Measurements from ENCODE around the gene CPNE2. TPM values are rescaled to one million over a fixed set of nuclear protein-coding genes. Genes with fewer than 3 reads are reported as not detected.
A peak's percentile ranks its signal among the peaks of the same experiment; 100 is the strongest.
"Not testable (repeated sequence)": the region's sequence is repeated elsewhere in the genome, so short reads cannot be mapped to it uniquely, and the experiment has no call there.

Gene CPNE2
- polyA plus RNA-seq, 5 donors: 57.6 to 78.2 (median 70.1) TPM

DNA sequence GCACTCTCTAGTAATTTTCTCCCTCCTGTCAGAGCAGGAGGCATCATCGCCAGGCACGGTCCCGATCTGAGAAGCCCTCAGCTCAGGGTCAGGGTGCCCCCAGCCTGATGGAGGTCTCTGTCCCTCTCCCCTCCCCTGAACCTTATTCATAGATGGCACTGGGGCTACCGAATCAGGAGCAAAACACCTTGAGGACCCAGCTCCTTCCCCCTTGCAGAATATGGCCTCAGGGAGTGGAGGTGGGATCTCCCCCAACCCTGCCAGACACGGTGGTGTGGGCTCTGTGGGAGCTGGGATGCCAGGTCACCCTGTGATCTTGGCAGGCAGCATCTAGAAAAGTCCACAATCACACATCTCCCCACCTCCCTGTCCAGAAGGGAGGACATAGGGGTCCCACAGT is 2.5 kb downstream of the CPNE2 start:
- no peak for DNase-seq

- DNase-seq: no peak
These were observed 3.8 kb downstream of the CPNE2 start for GRCh38 chr16:57096192-57096591.

GRCh38 chr16:57096793-57097192 is 4.4 kb downstream of the CPNE2 start:
- DNase-seq: no peak

GRCh38 chr16:57098188-57098841 is 5.9 kb downstream of the CPNE2 start:
- no peak for DNase-seq

DNA sequence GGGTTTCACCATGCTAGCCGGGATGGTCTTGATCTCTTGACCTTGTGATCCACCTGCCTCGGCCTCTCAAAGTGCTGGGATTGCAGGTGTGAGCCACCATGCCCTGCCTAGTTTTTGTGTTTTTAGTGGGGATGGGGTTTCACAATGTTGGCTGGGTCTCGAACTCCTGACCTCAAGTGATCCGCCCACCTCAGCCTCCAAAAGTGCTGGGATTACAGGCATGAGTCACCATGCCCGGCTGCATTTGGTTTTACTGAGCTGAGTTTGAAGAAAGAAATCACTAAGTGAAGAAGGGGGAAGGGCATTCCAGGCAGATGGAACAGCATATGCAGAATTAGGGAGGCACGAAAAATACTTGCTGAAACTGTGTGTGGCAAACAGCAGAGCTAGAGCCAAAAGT is 7.6 kb downstream of the CPNE2 start:
- not testable (repeated sequence) for DNase-seq

GRCh38 chr16:57100445-57100844 is 8.1 kb downstream of the CPNE2 start:
- DNase-seq: no peak

GRCh38 chr16:57102888-57103851 is 10.8 kb downstream of the CPNE2 start:
- no peak for DNase-seq

DNA sequence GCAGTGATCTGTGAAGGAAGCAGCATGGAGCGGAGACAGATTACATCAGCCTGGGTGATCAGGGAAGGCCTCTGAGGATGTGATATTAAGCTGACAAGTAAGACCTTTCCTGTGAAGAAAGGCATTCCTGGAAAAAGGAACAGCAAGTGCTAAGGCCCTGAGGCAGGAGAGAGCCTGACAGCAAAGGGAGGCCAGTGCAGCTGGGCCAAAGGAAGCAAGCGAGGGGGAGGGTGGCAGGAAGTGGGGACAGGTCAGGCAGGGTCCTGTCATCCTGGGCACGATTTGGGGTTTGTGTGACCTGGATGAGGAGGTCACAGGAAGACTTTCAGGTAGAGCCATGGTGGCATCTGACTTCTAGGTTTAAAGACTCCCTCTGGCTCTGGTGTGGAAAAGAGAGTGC is 12.3 kb downstream of the CPNE2 start:
- no peak for DNase-seq

- no peak for DNase-seq
These were observed 12.8 kb downstream of the CPNE2 start for GRCh38 chr16:57105184-57105583.

- no peak for DNase-seq
These were observed 14.4 kb downstream of the CPNE2 start for GRCh38 chr16:57106767-57107166.

GRCh38 chr16:57107321-57107922 is 15.0 kb downstream of the CPNE2 start:
- DNase-seq: no peak

GRCh38 chr16:57108432-57108831 is 16.0 kb downstream of the CPNE2 start:
- no peak for DNase-seq

DNA sequence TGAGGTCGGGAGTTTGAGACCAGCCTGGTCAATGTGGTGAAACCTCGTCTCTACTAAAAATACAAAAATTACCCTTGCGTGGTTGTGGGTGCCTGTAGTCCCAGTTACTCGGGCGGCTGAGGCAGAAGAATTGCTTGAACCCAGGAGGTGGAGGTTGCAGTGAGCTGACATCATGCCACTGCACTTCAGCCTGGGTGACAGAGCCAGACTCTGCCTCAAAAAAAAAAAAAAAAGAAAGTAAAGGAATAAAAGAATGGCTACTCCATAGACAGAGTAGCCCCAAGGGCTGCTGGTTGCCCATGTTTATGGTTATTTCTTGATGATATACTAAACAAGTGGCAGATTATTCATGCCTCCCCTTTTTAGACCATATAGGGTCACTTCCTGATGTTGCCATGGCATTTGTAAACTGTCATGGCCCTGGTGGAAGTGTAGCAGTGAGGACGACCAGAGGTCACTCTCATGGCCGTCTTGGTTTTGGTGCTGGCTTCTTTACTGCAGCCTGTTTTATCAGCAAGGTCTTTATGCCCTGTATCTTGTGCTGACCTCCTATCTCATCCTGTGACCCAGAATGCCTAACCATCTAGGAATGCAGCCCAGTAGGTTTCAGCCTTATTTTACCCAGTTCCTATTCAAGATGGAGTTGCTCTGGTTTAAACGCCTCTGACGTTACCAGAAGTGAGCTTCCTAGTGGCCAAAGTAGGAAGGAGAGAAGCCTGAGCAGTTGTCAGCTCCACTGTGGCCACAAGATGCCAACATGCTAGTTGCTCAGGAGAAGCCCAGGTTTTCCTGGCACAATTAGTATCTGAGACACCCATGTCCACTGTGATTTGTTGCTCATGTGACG is 17.1 kb downstream of the CPNE2 start:
- DNase-seq: not testable (repeated sequence)

DNA sequence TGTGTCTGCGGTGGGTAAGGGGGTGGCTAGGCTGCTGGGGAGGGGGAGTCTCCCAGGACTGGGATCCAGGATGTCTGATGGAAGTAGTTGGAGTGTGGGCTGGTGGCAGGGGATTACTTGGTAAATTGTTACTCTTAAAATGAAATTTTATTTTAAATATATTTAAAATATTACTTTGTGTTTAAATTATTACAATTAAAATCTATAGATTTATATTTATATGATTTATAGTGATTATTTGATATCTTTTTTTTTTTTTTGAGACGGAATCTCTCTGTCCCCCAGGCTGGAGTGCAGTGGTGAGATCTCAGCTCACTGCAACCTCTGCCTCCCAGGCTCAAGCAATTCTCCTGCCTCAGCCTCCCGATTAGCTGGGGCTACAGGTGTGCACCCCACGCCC is 18.6 kb downstream of the CPNE2 start:
- no peak for DNase-seq

DNA sequence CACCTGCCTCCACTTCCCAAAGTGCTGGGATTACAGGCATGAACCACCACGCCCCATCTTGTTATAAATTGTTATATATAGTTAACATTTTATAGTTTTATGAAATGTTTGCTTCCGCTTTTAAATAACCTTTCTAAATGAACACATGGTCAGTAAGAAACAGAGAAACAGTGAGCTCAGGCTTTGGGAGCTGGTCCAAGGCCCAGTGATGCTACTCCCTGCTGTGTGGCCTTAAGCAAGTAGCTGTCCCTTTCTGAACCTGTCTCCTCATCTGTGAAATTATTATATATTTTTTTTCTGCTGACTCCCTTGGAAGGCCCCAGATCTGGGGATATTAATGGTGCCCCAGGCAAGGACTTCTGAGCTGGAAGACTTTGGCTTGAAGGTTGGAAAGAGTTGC is 19.0 kb downstream of the CPNE2 start:
- DNase-seq: no peak

- DNase-seq: no peak
These were observed 20.1 kb downstream of the CPNE2 start for GRCh38 chr16:57112403-57113041.

DNA sequence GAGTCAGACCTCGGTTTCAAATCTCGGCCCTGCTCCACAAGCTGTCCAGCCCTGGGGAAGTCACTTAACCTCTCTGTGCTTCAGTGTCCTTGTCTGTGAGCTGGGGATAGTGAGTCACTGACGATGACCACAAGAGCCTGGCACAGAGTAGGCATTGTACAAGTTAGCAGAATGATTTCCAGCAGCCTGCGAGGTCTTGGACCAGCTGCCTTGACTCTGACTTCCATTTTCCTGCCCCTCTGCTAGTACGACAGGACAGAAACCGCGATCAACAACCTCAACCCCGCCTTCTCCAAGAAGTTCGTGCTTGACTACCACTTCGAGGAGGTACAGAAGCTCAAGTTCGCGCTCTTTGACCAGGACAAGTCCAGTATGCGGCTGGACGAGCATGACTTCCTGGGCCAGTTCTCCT is 20.7 kb downstream of the CPNE2 start:
- DNase-seq: no peak

DNA sequence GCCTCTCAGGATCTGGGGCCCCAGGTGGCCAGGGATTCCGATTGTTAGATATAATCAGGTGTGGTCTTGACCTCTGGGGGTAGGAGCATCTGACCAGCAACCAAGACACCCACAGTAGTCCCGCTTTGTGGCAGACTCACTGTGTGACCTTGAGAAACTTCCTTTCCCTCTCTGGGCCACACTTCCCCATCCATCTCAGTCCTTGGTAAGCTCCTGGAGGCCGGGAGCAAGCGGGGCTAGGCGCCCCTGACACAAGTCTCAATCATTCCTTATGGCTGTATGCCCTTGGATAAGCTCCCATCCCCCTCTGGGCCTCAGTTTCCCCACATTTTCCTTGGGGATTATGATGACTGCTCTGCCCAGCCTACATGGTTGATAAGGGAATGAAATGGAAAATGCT is 21.3 kb downstream of the CPNE2 start:
- no peak for DNase-seq

GRCh38 chr16:57115168-57115513 is 22.8 kb downstream of the CPNE2 start:
- no peak for DNase-seq

DNA sequence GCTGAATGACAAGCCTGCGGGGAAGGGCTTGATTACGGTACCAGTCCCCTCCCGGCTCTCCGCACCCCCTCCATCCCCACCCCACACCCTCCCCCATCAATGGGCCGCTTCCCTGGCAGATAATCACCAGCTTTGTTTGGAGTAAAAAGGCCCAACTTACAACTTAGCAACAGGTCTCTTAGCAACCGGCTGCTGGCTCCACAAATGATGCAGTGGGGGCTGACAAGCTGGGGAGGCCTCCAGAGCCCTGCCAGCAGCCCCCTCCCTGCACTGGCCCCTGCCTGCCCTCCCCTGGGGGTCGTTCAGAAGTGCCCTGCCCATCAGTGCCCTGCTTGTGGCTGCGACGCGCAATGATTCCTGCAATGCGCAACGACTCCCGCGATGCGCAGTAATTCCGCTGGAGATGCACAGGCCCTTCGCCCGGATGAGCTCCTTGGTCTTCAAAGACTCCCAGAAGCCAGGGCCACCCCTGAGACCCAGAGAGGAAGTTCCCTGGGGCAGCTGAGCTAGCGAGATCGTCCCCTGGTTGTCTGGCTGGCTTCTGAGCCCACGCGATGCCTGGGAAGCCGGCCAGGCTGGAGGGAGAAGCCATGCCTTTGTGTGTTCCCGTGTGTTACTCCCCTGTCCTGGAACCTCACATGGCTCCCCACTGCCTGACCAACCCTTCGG is 23.3 kb downstream of the CPNE2 start:
- DNase-seq: peak; percentile 54 to 61
